Measurements from ENCODE around the gene IFNAR1.

DNA sequence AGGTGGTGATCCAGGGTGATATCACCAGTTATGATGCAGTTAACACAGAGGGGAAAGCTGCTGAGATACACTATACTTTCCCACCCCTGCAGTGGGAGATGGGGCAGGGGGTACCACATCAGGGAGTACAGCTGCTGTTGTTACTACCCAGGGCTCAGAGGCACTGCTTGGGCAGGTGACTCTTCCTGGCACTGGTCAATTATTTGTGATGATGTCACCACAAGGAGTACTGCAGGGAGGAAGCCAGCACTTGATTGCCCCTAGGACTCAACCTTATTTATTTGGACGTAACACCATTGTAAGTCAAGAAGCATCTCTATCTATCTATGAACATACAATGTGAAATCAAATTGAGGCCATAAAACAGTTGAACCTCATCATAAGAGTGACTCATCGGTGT, 10.1 kb downstream of the IFNAR1 start:
- TF ChIP-seq, protein P1, sequence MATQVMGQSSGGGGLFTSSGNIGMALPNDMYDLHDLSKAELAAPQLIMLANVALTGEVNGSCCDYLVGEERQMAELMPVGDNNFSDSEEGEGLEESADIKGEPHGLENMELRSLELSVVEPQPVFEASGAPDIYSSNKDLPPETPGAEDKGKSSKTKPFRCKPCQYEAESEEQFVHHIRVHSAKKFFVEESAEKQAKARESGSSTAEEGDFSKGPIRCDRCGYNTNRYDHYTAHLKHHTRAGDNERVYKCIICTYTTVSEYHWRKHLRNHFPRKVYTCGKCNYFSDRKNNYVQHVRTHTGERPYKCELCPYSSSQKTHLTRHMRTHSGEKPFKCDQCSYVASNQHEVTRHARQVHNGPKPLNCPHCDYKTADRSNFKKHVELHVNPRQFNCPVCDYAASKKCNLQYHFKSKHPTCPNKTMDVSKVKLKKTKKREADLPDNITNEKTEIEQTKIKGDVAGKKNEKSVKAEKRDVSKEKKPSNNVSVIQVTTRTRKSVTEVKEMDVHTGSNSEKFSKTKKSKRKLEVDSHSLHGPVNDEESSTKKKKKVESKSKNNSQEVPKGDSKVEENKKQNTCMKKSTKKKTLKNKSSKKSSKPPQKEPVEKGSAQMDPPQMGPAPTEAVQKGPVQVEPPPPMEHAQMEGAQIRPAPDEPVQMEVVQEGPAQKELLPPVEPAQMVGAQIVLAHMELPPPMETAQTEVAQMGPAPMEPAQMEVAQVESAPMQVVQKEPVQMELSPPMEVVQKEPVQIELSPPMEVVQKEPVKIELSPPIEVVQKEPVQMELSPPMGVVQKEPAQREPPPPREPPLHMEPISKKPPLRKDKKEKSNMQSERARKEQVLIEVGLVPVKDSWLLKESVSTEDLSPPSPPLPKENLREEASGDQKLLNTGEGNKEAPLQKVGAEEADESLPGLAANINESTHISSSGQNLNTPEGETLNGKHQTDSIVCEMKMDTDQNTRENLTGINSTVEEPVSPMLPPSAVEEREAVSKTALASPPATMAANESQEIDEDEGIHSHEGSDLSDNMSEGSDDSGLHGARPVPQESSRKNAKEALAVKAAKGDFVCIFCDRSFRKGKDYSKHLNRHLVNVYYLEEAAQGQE (IDR thresholded peaks at IDR 0.05) = no peak
- TF ChIP-seq, protein P2, sequence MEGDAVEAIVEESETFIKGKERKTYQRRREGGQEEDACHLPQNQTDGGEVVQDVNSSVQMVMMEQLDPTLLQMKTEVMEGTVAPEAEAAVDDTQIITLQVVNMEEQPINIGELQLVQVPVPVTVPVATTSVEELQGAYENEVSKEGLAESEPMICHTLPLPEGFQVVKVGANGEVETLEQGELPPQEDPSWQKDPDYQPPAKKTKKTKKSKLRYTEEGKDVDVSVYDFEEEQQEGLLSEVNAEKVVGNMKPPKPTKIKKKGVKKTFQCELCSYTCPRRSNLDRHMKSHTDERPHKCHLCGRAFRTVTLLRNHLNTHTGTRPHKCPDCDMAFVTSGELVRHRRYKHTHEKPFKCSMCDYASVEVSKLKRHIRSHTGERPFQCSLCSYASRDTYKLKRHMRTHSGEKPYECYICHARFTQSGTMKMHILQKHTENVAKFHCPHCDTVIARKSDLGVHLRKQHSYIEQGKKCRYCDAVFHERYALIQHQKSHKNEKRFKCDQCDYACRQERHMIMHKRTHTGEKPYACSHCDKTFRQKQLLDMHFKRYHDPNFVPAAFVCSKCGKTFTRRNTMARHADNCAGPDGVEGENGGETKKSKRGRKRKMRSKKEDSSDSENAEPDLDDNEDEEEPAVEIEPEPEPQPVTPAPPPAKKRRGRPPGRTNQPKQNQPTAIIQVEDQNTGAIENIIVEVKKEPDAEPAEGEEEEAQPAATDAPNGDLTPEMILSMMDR (IDR thresholded peaks at IDR 0.05) = no peak
- no peak for TF ChIP-seq POLR2A (IDR thresholded peaks at IDR 0.05; ENCODE audit: low read length)
